Measurements from ENCODE around the gene TBL1XR1. TPM values are rescaled to one million over a fixed set of nuclear protein-coding genes. Genes with fewer than 3 reads are reported as not detected.
"Not testable (repeated sequence)": the region's sequence is repeated elsewhere in the genome, so short reads cannot be mapped to it uniquely, and the experiment has no call there.

TBL1XR1 gene
- total RNA-seq, 2 donors from 2014 or later: 119 to 162 TPM

DNA sequence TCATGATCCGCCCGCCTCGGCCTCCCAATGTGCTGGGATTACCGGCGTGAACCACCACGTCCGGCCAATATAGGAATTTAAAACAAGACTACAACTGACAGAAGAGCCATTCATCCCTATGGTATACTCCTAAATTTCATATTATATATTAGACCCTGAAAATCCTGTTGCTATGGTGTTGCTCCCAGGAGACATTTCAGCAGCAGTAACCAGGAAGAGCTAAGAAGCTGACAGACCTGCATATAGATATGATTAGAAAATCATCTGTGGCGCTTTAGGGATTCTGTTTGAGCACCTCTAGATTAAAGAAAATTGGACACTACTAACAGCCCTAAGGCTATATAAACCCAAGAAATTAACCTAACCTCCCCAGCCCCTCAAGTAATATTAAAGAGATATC lies 38.8 kb downstream of the TBL1XR1 start:
- no peaks in the 10 kb centered on the region for H3K27me3 Mint-ChIP-seq
- DNase-seq (ENCODE audit: low spot score) (no peak), ATAC-seq (no peak)
- no peak overlapping the region for H3K4me3 Mint-ChIP-seq
- H3K36me3 Mint-ChIP-seq: no peaks in the 10 kb centered on the region
- H3K9me3 Mint-ChIP-seq: no peaks in the 10 kb centered on the region
- H3K27ac Mint-ChIP-seq: no peak overlapping the region
- peaks cover 21 to 25% of the 10 kb centered on the region in 2 donors for H3K4me1 Mint-ChIP-seq (ENCODE audit: low read depth in 2 of 2)

- H3K9me3 Mint-ChIP-seq: no peaks in the 10 kb centered on the region
- H3K36me3 Mint-ChIP-seq: no peaks in the 10 kb centered on the region
- no peaks in the 10 kb centered on the region for H3K27me3 Mint-ChIP-seq
- H3K4me3 Mint-ChIP-seq: no peak overlapping the region
- H3K4me1 Mint-ChIP-seq (ENCODE audit: low read depth in 2 of 2): peaks cover 30 to 32% of the 10 kb centered on the region in 2 donors
- no peak overlapping the region for H3K27ac Mint-ChIP-seq
- DNase-seq (ENCODE audit: low spot score) (no peak), ATAC-seq (no peak)
Measured at GRCh38 chr3:177157492-177157891, 39.8 kb downstream of the TBL1XR1 start.

- no peak for DNase-seq (ENCODE audit: low spot score)
- no peak overlapping the region for H3K4me3 Mint-ChIP-seq
- H3K27ac Mint-ChIP-seq: no peak overlapping the region
- H3K4me1 Mint-ChIP-seq (ENCODE audit: low read depth in 2 of 2): peaks cover 35 to 37% of the 10 kb centered on the region in 2 donors
- H3K27me3 Mint-ChIP-seq: no peaks in the 10 kb centered on the region
- no peaks in the 10 kb centered on the region for H3K9me3 Mint-ChIP-seq
- no peak for ATAC-seq
- no peaks in the 10 kb centered on the region for H3K36me3 Mint-ChIP-seq
Measured at GRCh38 chr3:177154733-177155132, 42.5 kb downstream of the TBL1XR1 start.

GRCh38 chr3:177150970-177151627 lies 46.2 kb downstream of the TBL1XR1 start:
- DNase-seq (ENCODE audit: low spot score) (no peak), ATAC-seq (peak in 1 of 2 donors; percentile 82)
- Mint-ChIP-seq H3K27ac (peak overlapping the region in 1 of 2 donors; percentile 54), H3K36me3 (no peaks in the 10 kb centered on the region), H3K27me3 (no peaks in the 10 kb centered on the region), H3K4me1 (ENCODE audit: low read depth in 2 of 2) (peaks cover 36 to 47% of the 10 kb centered on the region in 2 donors), H3K4me3 (peak overlapping the region; percentile 27), H3K9me3 (no peaks in the 10 kb centered on the region)

DNA sequence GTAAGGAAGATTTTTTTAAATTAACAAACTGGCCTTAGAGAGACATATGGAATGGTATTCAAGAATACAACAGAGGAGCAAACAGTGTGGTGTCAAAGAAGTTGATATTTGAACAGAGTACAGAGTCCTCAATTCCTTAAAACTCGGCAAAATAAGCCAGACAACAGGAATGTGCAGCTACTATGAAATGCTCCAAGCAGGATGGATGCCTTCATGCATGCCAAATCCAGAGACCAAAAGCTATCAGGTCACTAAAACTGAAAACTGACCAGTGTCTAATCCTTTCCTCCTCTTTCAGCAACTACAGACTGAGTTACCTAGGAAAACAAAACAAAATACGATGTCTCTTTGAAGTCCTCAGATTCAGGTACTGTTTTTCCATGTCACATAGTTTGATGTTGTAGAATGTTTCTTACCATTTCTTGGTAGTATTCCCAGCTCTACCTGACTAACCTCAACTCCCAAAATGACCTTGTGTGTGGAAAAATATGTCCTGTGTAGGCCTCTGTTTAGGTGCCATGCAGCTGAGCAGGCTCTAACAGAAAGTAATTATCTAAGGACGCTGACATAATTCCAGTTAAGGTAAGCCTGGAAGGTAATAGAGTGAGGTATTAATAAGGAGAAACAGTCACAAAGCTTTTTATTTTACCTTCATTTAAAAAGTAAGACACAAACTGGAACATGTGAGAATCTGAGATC lies 46.9 kb downstream of the TBL1XR1 start:
- no peak for DNase-seq (ENCODE audit: low spot score)
- Mint-ChIP-seq H3K4me1 (ENCODE audit: low read depth in 2 of 2) (peaks cover 43 to 53% of the 10 kb centered on the region in 2 donors), H3K9me3 (no peaks in the 10 kb centered on the region), H3K27ac (peak overlapping the region in 1 of 2 donors; percentile 54), H3K4me3 (no peak overlapping the region), H3K27me3 (no peaks in the 10 kb centered on the region), H3K36me3 (no peaks in the 10 kb centered on the region)
- ATAC-seq: no peak

DNA sequence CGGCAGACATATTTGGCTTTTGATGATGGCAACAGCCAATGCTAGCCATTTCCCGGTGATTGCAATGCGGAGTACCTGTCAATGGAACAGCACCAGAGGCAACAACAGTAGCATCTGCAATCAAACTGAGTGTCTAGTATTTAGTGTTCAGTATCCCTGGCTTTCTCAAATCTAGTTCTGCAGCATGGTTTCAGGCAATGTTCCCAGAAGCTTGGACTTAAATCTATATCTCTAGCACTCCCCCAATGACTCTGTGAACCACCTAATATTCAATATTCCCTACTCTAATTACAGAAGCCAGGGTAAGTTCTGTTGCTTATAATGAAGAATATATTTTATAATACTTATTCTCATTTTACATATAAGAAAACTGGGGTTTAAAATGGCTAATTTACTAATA lies 48.2 kb downstream of the TBL1XR1 start:
- ATAC-seq (no peak), DNase-seq (ENCODE audit: low spot score) (no peak)
- Mint-ChIP-seq H3K4me3 (no peak overlapping the region), H3K27ac (no peak overlapping the region), H3K27me3 (no peaks in the 10 kb centered on the region), H3K4me1 (ENCODE audit: low read depth in 2 of 2) (peaks cover 49 to 58% of the 10 kb centered on the region in 2 donors), H3K9me3 (no peaks in the 10 kb centered on the region), H3K36me3 (no peaks in the 10 kb centered on the region)

DNA sequence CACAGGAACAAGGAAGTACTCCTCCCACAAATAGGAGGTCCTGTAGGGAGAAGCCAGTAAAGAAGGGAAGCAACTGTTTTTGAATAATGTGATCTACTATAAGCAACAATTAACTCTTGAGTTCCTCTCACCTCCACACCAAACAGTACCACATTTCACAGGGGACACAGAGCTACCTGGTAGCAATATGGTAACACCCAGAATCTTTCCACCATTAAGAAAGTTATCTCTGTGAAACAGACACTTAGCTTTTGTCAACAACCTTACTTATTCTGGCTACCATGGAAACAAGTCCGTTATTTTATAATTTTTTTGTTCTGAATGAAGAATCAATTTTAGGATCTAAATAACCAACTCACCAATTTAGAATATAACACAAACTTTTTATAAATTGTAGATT lies 49.5 kb downstream of the TBL1XR1 start:
- no peaks in the 10 kb centered on the region for H3K9me3 Mint-ChIP-seq
- no peak for ATAC-seq
- H3K27me3 Mint-ChIP-seq: no peaks in the 10 kb centered on the region
- no peaks in the 10 kb centered on the region for H3K36me3 Mint-ChIP-seq
- H3K27ac Mint-ChIP-seq: peak overlapping the region in 1 of 2 donors; percentile 53
- H3K4me1 Mint-ChIP-seq (ENCODE audit: low read depth in 2 of 2): peaks cover 57 to 64% of the 10 kb centered on the region in 2 donors
- no peak overlapping the region for H3K4me3 Mint-ChIP-seq
- no peak for DNase-seq (ENCODE audit: low spot score)

- no peaks in the 10 kb centered on the region for H3K9me3 Mint-ChIP-seq
- ATAC-seq (no peak), DNase-seq (ENCODE audit: low spot score) (no peak)
- peak overlapping the region; percentile 31 to 46 for H3K27ac Mint-ChIP-seq
- H3K4me1 Mint-ChIP-seq (ENCODE audit: low read depth in 2 of 2): peaks cover 55 to 61% of the 10 kb centered on the region in 2 donors
- H3K27me3 Mint-ChIP-seq: no peaks in the 10 kb centered on the region
- no peaks in the 10 kb centered on the region for H3K36me3 Mint-ChIP-seq
- peak overlapping the region; percentile 44 for H3K4me3 Mint-ChIP-seq
Measured at GRCh38 chr3:177146646-177147045, 50.6 kb downstream of the TBL1XR1 start.

GRCh38 chr3:177145954-177146353 lies 51.3 kb downstream of the TBL1XR1 start:
- no peaks in the 10 kb centered on the region for H3K36me3 Mint-ChIP-seq
- H3K27me3 Mint-ChIP-seq: no peaks in the 10 kb centered on the region
- peak overlapping the region; percentile 83 for H3K4me3 Mint-ChIP-seq
- no peaks in the 10 kb centered on the region for H3K9me3 Mint-ChIP-seq
- peaks cover 52 to 58% of the 10 kb centered on the region in 2 donors for H3K4me1 Mint-ChIP-seq (ENCODE audit: low read depth in 2 of 2)
- H3K27ac Mint-ChIP-seq: peak overlapping the region; percentile 80 to 87
- DNase-seq (ENCODE audit: low spot score) (no peak), ATAC-seq (peak in 1 of 2 donors; percentile 15)

- no peak for DNase-seq (ENCODE audit: low spot score)
Measured at GRCh38 chr3:177145381-177145780, 51.9 kb downstream of the TBL1XR1 start.

DNA sequence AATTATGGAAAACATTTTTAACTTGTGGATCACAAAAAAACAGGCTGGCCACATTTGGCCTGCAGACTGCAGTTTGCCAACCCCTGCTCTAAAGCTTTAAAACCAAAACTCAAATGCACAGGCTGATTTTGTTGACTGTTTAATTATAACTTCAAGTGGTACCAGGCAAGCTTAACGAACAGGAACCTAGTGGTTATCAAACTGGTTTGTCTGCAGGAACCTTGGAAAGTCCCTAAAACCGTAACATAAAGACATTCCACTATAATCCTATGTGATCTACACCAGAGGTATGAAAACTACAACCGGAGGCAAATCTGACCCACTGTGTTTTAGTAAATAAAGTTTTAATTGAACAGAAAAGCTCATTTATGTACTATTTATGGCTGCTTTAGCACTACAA lies 52.4 kb downstream of the TBL1XR1 start:
- H3K27me3 Mint-ChIP-seq: no peaks in the 10 kb centered on the region
- peak overlapping the region; percentile 80 to 87 for H3K27ac Mint-ChIP-seq
- no peaks in the 10 kb centered on the region for H3K9me3 Mint-ChIP-seq
- H3K36me3 Mint-ChIP-seq: no peaks in the 10 kb centered on the region
- ATAC-seq: peak; percentile 79 to 80
- H3K4me3 Mint-ChIP-seq: peak overlapping the region; percentile 83
- H3K4me1 Mint-ChIP-seq (ENCODE audit: low read depth in 2 of 2): peaks cover 47 to 51% of the 10 kb centered on the region in 2 donors
- no peak for DNase-seq (ENCODE audit: low spot score)

More at GRCh38 chr3:177145381-177145780, 51.9 kb downstream of the TBL1XR1 start:
- Mint-ChIP-seq H3K4me1 (ENCODE audit: low read depth in 2 of 2) (peaks cover 48 to 52% of the 10 kb centered on the region in 2 donors), H3K27ac (peak overlapping the region; percentile 80 to 87), H3K27me3 (no peaks in the 10 kb centered on the region), H3K4me3 (peak overlapping the region; percentile 83), H3K36me3 (no peaks in the 10 kb centered on the region), H3K9me3 (no peaks in the 10 kb centered on the region)
- peak in 1 of 2 donors; percentile 47 for ATAC-seq

- ATAC-seq (peak; percentile 45 to 58), DNase-seq (ENCODE audit: low spot score) (no peak)
- peaks cover 63 to 68% of the 10 kb centered on the region in 2 donors for H3K4me1 Mint-ChIP-seq (ENCODE audit: low read depth in 2 of 2)
- H3K9me3 Mint-ChIP-seq: no peaks in the 10 kb centered on the region
- peak overlapping the region; percentile 45 for H3K4me3 Mint-ChIP-seq
- no peaks in the 10 kb centered on the region for H3K27me3 Mint-ChIP-seq
- no peaks in the 10 kb centered on the region for H3K36me3 Mint-ChIP-seq
- H3K27ac Mint-ChIP-seq: peak overlapping the region; percentile 5 to 43
Measured at GRCh38 chr3:177141899-177142646, 55.2 kb downstream of the TBL1XR1 start.

DNA sequence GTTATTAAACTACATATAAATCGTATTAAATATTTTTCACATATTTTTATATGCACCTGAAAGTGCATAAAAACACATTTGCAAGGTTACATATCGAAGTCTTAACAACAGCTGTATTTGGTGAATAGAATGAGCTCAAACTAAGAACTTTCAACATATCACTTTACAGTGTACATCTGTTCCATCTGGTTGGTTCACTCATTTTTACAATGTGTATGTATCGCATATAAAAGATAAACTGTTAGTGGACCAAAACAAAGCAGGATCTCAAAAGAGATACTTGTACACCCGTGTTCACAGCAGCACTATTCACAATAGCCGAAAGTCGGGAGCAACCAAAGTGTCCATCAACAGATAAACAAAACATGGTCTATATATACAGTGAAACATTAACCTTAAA lies 55.8 kb downstream of the TBL1XR1 start:
- Mint-ChIP-seq H3K36me3 (no peaks in the 10 kb centered on the region), H3K4me1 (ENCODE audit: low read depth in 2 of 2) (peaks cover 63 to 68% of the 10 kb centered on the region in 2 donors), H3K4me3 (peak overlapping the region; percentile 45), H3K27ac (peak overlapping the region; percentile 5 to 43), H3K27me3 (no peaks in the 10 kb centered on the region), H3K9me3 (no peaks in the 10 kb centered on the region)
- ATAC-seq (no peak), DNase-seq (ENCODE audit: low spot score) (no peak)

GRCh38 chr3:177139220-177139619 lies 58.1 kb downstream of the TBL1XR1 start:
- peak; percentile 59 to 62 for ATAC-seq
- Mint-ChIP-seq H3K4me3 (peak overlapping the region; percentile 70), H3K4me1 (ENCODE audit: low read depth in 2 of 2) (peaks cover 53 to 67% of the 10 kb centered on the region in 2 donors)

More at GRCh38 chr3:177139220-177139619, 58.1 kb downstream of the TBL1XR1 start:
- H3K27ac Mint-ChIP-seq: peak overlapping the region; percentile 63 to 95
- not testable (repeated sequence) for H3K27me3 Mint-ChIP-seq; H3K9me3 Mint-ChIP-seq; H3K36me3 Mint-ChIP-seq; DNase-seq (ENCODE audit: low spot score)

Data from natural killer cell treated with Interleukin-12 subunit alpha and Interleukin-12 subunit beta and Interleukin-15 and Interleukin-18, amount 100 ng/mL, for 72 hours (primary cell).